HG03442 (cell line): Measurements from ENCODE around the gene H2AZ2.

ENCODE experiments used
- ATAC-seq: cut with Tn5 transposase; IDR thresholded peaks from one replicate; pipeline ENCODE4 v1.9.1; 2021; ENCODE audit warnings: mild to moderate bottlenecking, moderate library complexity; ENCODE audit not compliant: unreplicated experiment

H2AZ2 gene

DNA sequence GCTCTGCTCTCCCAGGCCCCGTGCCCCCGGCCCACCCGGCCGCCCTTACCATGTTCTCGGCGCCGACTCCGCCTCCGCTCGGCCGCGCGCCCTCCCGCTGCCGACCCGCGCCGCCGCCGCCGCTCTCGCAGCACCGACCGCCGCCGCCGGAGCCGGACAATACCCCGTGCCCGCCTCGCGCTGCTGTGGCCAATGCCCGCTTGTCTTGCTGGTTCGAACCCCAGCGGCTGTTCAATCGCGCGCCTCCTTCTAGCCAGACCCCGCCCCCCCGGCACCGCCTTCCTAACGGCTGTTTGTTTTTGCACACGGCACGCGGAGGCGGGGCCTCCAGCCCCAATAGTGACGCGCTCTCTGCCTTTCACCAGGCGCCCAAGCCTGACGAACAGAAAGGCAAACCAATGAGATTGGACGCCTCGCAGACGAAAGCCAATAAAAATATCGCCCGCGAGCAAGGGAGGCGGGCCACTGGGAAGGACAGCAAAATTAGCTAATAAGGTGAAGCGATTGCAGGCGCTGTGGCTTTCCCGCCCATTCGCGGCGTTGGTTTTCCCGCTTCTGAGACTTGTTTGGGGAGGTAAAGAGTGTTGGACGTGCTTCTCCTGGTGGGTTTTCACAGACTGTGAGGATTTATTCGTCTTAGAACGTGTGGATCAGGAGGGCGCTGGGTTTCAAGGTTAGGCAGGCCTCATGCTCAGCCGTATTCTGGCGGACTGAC is at the start of gene H2AZ2:
TSS of gene H2AZ2 (minus strand) at position 168 of the 715 bp plus-strand sequence. CDS start at position 52, 116 bp downstream.
- ATAC-seq = peak; percentile 82

- no peak for ATAC-seq
Observed at GRCh38 chr7:44897309-44897708, 49.4 kb upstream of the H2AZ2 start.

DNA sequence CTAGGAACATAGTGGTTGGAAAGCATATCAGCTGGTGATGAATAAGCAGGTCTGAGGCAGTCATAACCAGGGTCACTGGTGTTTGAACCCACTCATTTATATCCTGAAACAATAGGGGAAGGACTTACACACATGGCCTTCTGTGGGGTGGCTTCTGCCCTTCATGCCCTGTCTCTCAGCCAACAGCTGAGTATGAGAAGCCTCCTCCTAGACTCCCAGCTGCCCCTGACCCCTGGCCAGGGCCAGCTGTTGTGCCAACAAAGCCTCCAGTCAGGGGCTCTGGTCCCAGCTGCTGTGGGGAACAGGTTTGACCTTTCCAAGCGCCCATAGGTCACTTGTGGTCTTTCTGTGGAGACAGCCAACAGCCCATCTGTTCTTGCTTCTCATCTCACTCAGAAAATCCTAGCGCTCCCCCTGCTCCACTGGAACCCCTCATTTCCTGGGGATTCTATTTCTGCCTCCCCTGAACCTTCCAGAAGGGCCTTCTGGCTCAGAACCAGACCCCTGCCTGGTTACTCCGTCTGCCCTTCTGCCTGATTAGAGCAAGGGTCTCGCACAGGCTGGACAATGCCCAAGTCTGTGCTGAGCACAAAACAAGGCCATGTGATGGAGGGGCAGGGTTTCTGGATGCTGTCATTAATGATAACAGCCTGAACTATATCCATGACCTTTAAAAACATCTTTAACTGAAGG is 47.1 kb upstream of the H2AZ2 start:
- no peak for ATAC-seq

GRCh38 chr7:44893710-44894234 is 45.9 kb upstream of the H2AZ2 start:
- no peak for ATAC-seq

- ATAC-seq = no peak
Observed at GRCh38 chr7:44891791-44892190, 43.9 kb upstream of the H2AZ2 start.

GRCh38 chr7:44891372-44891771 is 43.5 kb upstream of the H2AZ2 start:
- no peak for ATAC-seq

GRCh38 chr7:44889086-44889781 is 41.3 kb upstream of the H2AZ2 start:
- ATAC-seq = no peak

DNA sequence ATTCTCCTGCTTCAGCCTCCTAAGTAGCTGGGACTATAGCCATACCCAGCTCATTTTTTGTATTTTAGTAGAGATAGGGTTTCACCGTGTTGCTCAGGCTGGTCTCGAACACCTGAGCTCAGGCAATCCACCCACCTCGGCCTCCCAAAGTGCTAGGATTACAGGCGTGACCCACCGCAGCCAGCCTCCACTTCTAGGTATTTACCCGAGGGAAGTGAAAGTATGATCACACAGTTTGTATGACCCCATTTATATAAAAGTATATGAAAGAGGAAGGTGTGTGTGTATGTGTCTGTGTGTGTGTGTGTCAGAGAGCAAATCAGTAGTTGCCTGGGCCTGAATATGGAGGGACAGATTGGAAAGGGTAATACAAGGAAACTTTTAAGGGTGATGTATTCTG is 39.4 kb upstream of the H2AZ2 start:
- ATAC-seq = no peak

- peak; percentile 82 for ATAC-seq
Observed at GRCh38 chr7:44885394-44886317, 37.8 kb upstream of the H2AZ2 start, which contains the start of gene PURB. PURB (minus strand) TSS chr7:44885530; CDS start chr7:44885348, 182 bp downstream.

DNA sequence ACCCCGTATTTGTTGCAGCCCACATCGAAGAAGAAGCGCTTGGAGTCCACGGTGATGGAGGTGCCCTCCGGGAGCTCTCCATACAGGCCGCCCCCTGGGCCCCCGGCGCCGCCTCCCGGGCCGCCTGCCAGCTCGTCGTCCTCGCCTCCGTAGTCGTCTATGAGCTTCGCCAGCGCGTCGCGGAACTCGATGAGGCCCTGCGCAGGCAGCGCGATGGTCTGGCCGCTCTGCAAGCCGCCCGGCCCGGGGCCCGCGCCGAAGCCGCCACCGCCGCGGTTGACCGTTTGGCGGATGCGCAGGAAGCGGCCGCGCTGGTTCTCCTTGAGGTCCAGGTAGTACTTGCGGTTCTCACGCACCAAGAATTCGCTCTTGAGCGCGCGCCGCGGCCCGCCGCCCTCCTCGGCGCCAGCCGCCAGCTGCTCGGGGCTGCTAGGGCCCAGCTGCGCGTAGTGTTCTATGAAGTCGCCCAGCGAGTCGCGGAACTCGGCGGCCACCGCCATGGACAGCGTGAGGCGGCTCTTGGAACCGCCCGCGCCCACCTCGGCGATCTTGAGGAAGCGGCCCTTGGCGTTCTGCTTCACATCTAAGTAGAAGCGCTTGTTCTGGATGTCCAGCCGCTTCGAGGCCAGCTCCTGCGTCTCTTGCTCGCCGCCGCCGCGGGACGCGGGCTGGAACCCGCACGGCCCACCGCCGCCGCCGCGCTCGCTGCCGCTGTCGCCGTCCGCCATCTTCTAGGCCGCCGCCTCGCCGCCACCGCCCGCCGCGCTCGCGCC is 36.9 kb upstream of the H2AZ2 start:
- peak; percentile 21 for ATAC-seq

GRCh38 chr7:44883961-44884620 is 36.2 kb upstream of the H2AZ2 start:
- ATAC-seq = no peak

- no peak for ATAC-seq
Observed at GRCh38 chr7:44882899-44883298, 35.0 kb upstream of the H2AZ2 start.

DNA sequence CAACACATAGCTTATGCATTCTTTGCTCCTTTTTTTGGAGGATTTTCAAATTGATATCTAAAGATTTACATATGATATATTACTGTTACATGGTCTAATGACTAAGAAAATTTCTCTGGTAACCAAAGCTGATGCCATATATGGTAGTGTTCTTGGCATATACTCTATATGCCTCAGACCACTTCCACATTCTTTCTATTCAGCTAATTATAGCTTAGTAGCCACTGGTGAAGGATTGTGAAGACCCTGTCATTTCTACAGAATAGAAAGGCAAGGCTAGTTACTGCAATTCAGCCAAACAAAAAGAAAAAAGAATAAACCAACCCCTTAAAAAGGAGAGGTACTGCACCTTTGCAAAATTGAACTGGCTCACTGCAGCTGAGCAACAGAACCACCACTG is 33.7 kb upstream of the H2AZ2 start:
- ATAC-seq = no peak

DNA sequence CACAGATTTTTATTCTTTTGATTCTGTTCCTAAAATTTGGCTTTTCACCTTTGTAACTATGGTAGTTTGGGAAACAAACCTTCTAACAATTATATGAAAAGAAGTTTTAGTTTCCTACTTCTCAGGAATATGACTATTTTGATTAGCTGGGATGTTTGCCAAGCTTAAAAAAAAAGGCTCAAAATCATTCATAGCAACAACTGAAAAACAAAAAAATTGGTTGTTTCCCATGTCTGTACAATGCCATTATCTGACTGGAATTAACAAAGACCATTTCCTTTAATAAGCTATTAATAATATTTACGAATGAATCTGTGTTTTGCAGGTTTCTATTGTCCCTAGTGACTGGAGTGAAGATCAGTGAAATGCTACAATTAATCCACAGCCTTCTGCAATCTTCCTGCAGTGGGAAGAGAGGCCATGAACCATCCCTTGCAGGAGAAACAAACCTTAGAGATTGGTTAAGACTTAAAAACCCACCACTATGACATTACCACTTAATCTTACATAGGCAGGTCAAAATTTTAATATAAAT is 33.2 kb upstream of the H2AZ2 start:
- no peak for ATAC-seq

GRCh38 chr7:44880317-44881018 is 32.6 kb upstream of the H2AZ2 start:
- no peak for ATAC-seq

DNA sequence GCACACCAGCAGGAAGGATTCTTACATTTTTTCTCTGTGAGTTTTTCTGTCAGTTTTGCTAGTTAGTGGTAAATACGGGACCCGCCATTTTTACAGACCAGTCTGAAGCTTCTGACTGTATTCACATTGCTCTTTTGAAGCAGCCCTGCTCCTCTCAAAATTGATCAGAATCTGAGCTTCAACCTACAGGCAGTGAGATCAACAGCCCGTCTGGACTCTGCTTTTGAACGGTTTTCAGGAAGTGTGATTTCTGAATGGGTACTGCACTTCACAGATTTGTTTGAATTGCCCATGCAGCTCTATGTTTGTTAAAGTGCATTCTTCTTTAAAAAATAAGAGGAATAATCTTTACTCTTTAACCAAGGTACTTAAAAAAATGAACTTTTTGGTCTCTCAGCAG is 28.5 kb upstream of the H2AZ2 start:
- ATAC-seq = no peak

DNA sequence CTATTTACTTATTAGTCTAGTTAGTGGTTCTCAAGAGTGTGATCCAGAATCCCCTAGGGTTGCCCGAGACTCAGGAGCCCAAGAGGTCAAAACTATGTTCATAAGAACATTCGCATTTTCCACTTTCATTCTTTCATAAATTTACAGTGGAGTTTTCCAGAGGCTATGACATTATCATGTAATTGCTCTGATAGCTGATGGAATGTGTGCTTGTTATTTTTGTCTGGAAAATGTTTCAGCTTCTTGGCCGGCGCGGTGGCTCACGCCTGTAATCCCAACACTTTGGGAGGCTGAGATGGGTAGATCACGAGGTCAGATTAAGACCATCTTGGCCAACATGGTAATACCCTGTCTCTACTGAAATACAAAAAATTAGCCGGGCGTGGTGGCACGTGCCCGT is 27.4 kb upstream of the H2AZ2 start:
- ATAC-seq = no peak

- ATAC-seq = no peak
Observed at GRCh38 chr7:44872787-44873186, 24.9 kb upstream of the H2AZ2 start.
